ENCODE results near the gene IRX3. TPM values are rescaled to one million over a fixed set of nuclear protein-coding genes. Genes with fewer than 3 reads are reported as not detected.

IRX3 gene
- total and polyA plus RNA-seq, 4 donors, result 25.6 to 84.2 (median 56.8) TPM

- Histone ChIP-seq H3K4me3 (no peak overlapping the region), H3K27me3 (ENCODE audit: control insufficient read depth in 3 of 3, insufficient read depth in 3 of 3, low read length in 2 of 3) (peaks cover 0 to 21% (median 18%) of the 10 kb centered on the region in 3 donors), H3K9me3 (ENCODE audit: control insufficient read depth in 4 of 4, insufficient read depth in 3 of 4, low read length in 3 of 4) (no peaks in the 10 kb centered on the region), H3K4me1 (ENCODE audit: control insufficient read depth in 5 of 5, insufficient read depth in 5 of 5, low read length in 5 of 5) (no peaks in the 10 kb centered on the region), H3K9ac (ENCODE audit: insufficient read depth in 1 of 2, low read length in 2 of 2) (no peak overlapping the region), H3K27ac (ENCODE audit: low read depth in 1 of 2, low read length in 1 of 2) (no peak overlapping the region), H3K36me3 (ENCODE audit: control insufficient read depth in 4 of 4, insufficient read depth in 4 of 4, low read length in 4 of 4) (no peaks in the 10 kb centered on the region)
- no peak for DNase-seq
- 67 to 78% methylated on average over 8 of the region's 8 CpGs for WGBS, 2 donors
- TF ChIP-seq CTCF (IDR thresholded peaks at IDR 0.05; ENCODE audit: control extremely low read depth, extremely low read depth), result no peak
- ATAC-seq (ENCODE audit: insufficient read depth, low FRiP score), result no peak
Observed at GRCh38 chr16:54303613-54304012, 17.0 kb upstream of the IRX3 start.

GRCh38 chr16:54297154-54297553, 10.6 kb upstream of the IRX3 start:
- H3K36me3 ChIP-seq (ENCODE audit: control insufficient read depth in 4 of 4, insufficient read depth in 4 of 4, low read length in 4 of 4), result no peaks in the 10 kb centered on the region
- TF ChIP-seq CTCF (IDR thresholded peaks at IDR 0.05; ENCODE audit: control extremely low read depth, extremely low read depth), result no peak
- WGBS, 2 donors, result 81 to 96% methylated on average over 3 of the region's 3 CpGs
- H3K4me3 ChIP-seq, result no peak overlapping the region
- H3K27ac ChIP-seq (ENCODE audit: low read depth in 1 of 2, low read length in 1 of 2), result no peak overlapping the region
- no peak overlapping the region for H3K9ac ChIP-seq (ENCODE audit: insufficient read depth in 1 of 2, low read length in 2 of 2)
- DNase-seq, result no peak
- ATAC-seq (ENCODE audit: insufficient read depth, low FRiP score), result no peak
- peaks cover 0 to 5% (median 0%) of the 10 kb centered on the region in 4 donors for H3K9me3 ChIP-seq (ENCODE audit: control insufficient read depth in 4 of 4, insufficient read depth in 3 of 4, low read length in 3 of 4)
- peaks cover 0 to 45% (median 23%) of the 10 kb centered on the region in 3 donors for H3K27me3 ChIP-seq (ENCODE audit: control insufficient read depth in 3 of 3, insufficient read depth in 3 of 3, low read length in 2 of 3)
- no peaks in the 10 kb centered on the region for H3K4me1 ChIP-seq (ENCODE audit: control insufficient read depth in 5 of 5, insufficient read depth in 5 of 5, low read length in 5 of 5)

GRCh38 chr16:54296543-54296942, 10.0 kb upstream of the IRX3 start:
- H3K4me3 ChIP-seq, result no peak overlapping the region
- ATAC-seq (ENCODE audit: insufficient read depth, low FRiP score), result no peak
- no peaks in the 10 kb centered on the region for H3K4me1 ChIP-seq (ENCODE audit: control insufficient read depth in 5 of 5, insufficient read depth in 5 of 5, low read length in 5 of 5)
- TF ChIP-seq CTCF (IDR thresholded peaks at IDR 0.05; ENCODE audit: control extremely low read depth, extremely low read depth), result no peak
- H3K36me3 ChIP-seq (ENCODE audit: control insufficient read depth in 4 of 4, insufficient read depth in 4 of 4, low read length in 4 of 4), result no peaks in the 10 kb centered on the region
- no peak for DNase-seq
- H3K9ac ChIP-seq (ENCODE audit: insufficient read depth in 1 of 2, low read length in 2 of 2), result no peak overlapping the region
- peaks cover 0 to 51% (median 29%) of the 10 kb centered on the region in 3 donors for H3K27me3 ChIP-seq (ENCODE audit: control insufficient read depth in 3 of 3, insufficient read depth in 3 of 3, low read length in 2 of 3)
- peaks cover 0 to 7% (median 0%) of the 10 kb centered on the region in 4 donors for H3K9me3 ChIP-seq (ENCODE audit: control insufficient read depth in 4 of 4, insufficient read depth in 3 of 4, low read length in 3 of 4)
- WGBS, 2 donors, result 96% methylated on average over 1 of the region's 1 CpG
- H3K27ac ChIP-seq (ENCODE audit: low read depth in 1 of 2, low read length in 1 of 2), result no peak overlapping the region

Measured in lung (tissue), 12 donors.